GM12878 (cell line): ENCODE measurements around the gene MRNIP. TPM values are rescaled to one million over a fixed set of nuclear protein-coding genes. Genes with fewer than 3 reads are reported as not detected.

Experiments used
- ATAC-seq: fragments of 200-7000 bp; cut with Tn5 transposase; 3 replicates; pipeline ENCODE4 v1.9.1; 2020; ENCODE audit warnings: mild to moderate bottlenecking, moderate library complexity
- BruUV-seq: library from RNA; stranded (reverse); fragments of 400-500 nt; replicated peaks from 2 replicates; lab custom pipeline; 2021; lab: Mats Ljungman, UMichigan
- CTCF ChIA-PET: fragments of 300-600 bp; sonication (Branson Sonifier 250); formaldehyde crosslinking; extraction: SDS; loops from one replicate; lab custom pipeline; 2021; ENCODE audit warnings: inconsistent platforms; lab: Yijun Ruan, JAX
- POLR2A ChIA-PET: fragments of 350-600 bp; formaldehyde crosslinking; extraction: SDS; loops from one replicate; lab custom pipeline; 2021; ENCODE audit warnings: inconsistent platforms; lab: Charles Lee
- RAD21 ChIA-PET: fragments of 300-600 bp; sonication (Branson Sonifier 250); formaldehyde crosslinking; loops from one replicate; lab custom pipeline; 2023; ENCODE audit warnings: antibody characterized with exemption; ENCODE audit not compliant: unreplicated experiment; lab: Charles Lee
- SMC1A ChIA-PET: fragments of 300-600 bp; sonication (Branson Sonifier 250); formaldehyde crosslinking; loops from one replicate; lab custom pipeline; 2023; ENCODE audit not compliant: unreplicated experiment, uncharacterized antibody; lab: Charles Lee
- DNase-seq: peaks from one replicate; pipeline ENCODE4 v3.0.0-alpha.2; 2011; ENCODE audit warnings: low read depth, low spot score
- FAIRE-seq: peaks from 3 replicates; lab custom pipeline; 2011; peaks lifted over from hg19 to GRCh38; lab: Jason Lieb, UNC
- H2AFZ ChIP-seq: 2 replicates; pipeline ENCODE4 v1.6.0; 2011; ENCODE audit warnings: low read depth, low read length, control low read depth; ENCODE audit not compliant: control insufficient read depth
- H3K27ac ChIP-seq: 2 replicates; pipeline ENCODE4 v1.5.1; 2011; ENCODE audit warnings: control low read depth; ENCODE audit not compliant: control insufficient read depth, insufficient read depth
- H3K27me3 ChIP-seq, 2 experiments: replicated peaks in 1 of 2; 2 replicates each; pipeline versions ENCODE4 v1.6.0 to v1.6.1; 2011; ENCODE audit warnings: low read length in 1 of 2; ENCODE audit not compliant: control insufficient read depth in 2 of 2, insufficient read depth in 2 of 2
- H3K36me3 ChIP-seq, 2 experiments: 2 replicates each; pipeline ENCODE4 v1.5.1; 2011; ENCODE audit warnings: low read length in 1 of 2; ENCODE audit not compliant: control insufficient read depth in 2 of 2, insufficient read depth in 2 of 2
- H3K4me1 ChIP-seq: 2 replicates; pipeline ENCODE4 v1.6.1; 2011; ENCODE audit warnings: mild to moderate bottlenecking, low read length, moderate library complexity, mixed read lengths; ENCODE audit not compliant: control insufficient read depth, insufficient read depth
- H3K4me2 ChIP-seq: 2 replicates; pipeline ENCODE4 v1.6.0; 2011; ENCODE audit warnings: control low read depth; ENCODE audit not compliant: control insufficient read depth, insufficient read depth
- H3K4me3 ChIP-seq: fragments of 200-600 bp; sonication (generic); 2 replicates; pipeline ENCODE4 v1.5.1; 2016
- H3K79me2 ChIP-seq: 2 replicates; pipeline ENCODE4 v1.6.0; 2011; ENCODE audit warnings: low read length; ENCODE audit not compliant: control insufficient read depth, insufficient read depth
- H3K9ac ChIP-seq: 2 replicates; pipeline ENCODE4 v1.8.0; 2011; ENCODE audit warnings: low read length, control low read depth, mixed read lengths; ENCODE audit not compliant: control insufficient read depth, insufficient read depth
- H3K9me3 ChIP-seq: replicated peaks from 3 replicates; pipeline ENCODE4 v1.5.1; 2011; ENCODE audit warnings: mild to moderate bottlenecking, low read length; ENCODE audit not compliant: control insufficient read depth, insufficient read depth
- H4K20me1 ChIP-seq: 2 replicates; pipeline ENCODE4 v1.6.0; 2011; ENCODE audit not compliant: control insufficient read depth, insufficient read depth
- ASH2L ChIP-seq: fragments of 300-600, 200-600 bp; sonication (generic); IDR thresholded peaks from 2 replicates; pipeline ENCODE4 v1.6.1; 2017; ENCODE audit warnings: low read depth, mild to moderate bottlenecking, borderline replicate concordance
- BRCA1 ChIP-seq: IDR thresholded peaks from 2 replicates; pipeline ENCODE4 v1.6.1; 2011; ENCODE audit warnings: low read depth, low read length, improper control_type of control experiment
- CHD4 ChIP-seq: fragments of 200-600 bp; sonication (generic); IDR thresholded peaks from 2 replicates; pipeline ENCODE4 v1.6.1; 2016; ENCODE audit warnings: mild to moderate bottlenecking
- DPF2 ChIP-seq: fragments of 450-650 bp; IDR thresholded peaks from 2 replicates; pipeline ENCODE4 v1.6.1; 2017; ENCODE audit warnings: mild to moderate bottlenecking
- EGR1 ChIP-seq, 2 experiments: IDR thresholded peaks; 1 replicate in 1 of 2; 2 replicates in 1 of 2; pipeline ENCODE4 v1.6.1; 2011 to 2012; ENCODE audit warnings: low read depth in 2 of 2, low read length in 2 of 2, borderline replicate concordance in 1 of 2, mild to moderate bottlenecking in 1 of 2, moderate library complexity in 1 of 2
- MEF2A ChIP-seq: IDR thresholded peaks from 2 replicates; pipeline ENCODE4 v1.6.1; 2011; ENCODE audit warnings: low read depth, mild to moderate bottlenecking, low read length, moderate library complexity; ENCODE audit not compliant: insufficient read depth
- MXI1 ChIP-seq: fragments of 150-350 bp; IDR thresholded peaks from 2 replicates; pipeline ENCODE4 v1.6.1; 2011; ENCODE audit warnings: low read depth, mild to moderate bottlenecking, inconsistent platforms, low read length, improper control_type of control experiment
- MYC ChIP-seq: IDR thresholded peaks from 2 replicates; pipeline ENCODE4 v1.6.1; 2011; ENCODE audit warnings: mild to moderate bottlenecking, low read length, moderate library complexity, inconsistent platforms; ENCODE audit not compliant: insufficient read depth, insufficient replicate concordance, insufficient read length, severe bottlenecking
- NRF1 ChIP-seq: conservative IDR thresholded peaks from 2 replicates; pipeline ENCODE4 v1.6.1; 2011; ENCODE audit warnings: mild to moderate bottlenecking, low read depth, low read length, improper control_type of control experiment
- SMARCA5 ChIP-seq: fragments of 450-650 bp; IDR thresholded peaks from 2 replicates; pipeline ENCODE4 v1.6.1; 2017; ENCODE audit warnings: mild to moderate bottlenecking
- SMC3 ChIP-seq: IDR thresholded peaks from 2 replicates; pipeline ENCODE4 v1.6.1; 2011; ENCODE audit warnings: low read length, improper control_type of control experiment, borderline replicate concordance
- WGBS: methylation state at CpG from one replicate; pipeline ENCODE4 v1.1.6; 2016; ENCODE audit warnings: low lambda C conversion rate; ENCODE audit not compliant: insufficient replicate concordance, insufficient coverage; ENCODE audit errors: missing lambda C conversion rate; 5-methylcytosine and 5-hydroxymethylcytosine counted together
- in situ Hi-C: fragments of 300-500 bp; cut with MboI; formaldehyde crosslinking; loops from 9 replicates; pipeline ENCODE4 v1.14.3; 2018; ENCODE audit warnings: mixed read lengths
- intact Hi-C: fragments of 100-400 bp; cut with micrococcal nuclease; formaldehyde crosslinking; loops from one replicate; pipeline ENCODE4 v1.14.2; 2022; ENCODE audit not compliant: unreplicated experiment
- polyA plus RNA-seq, 11 experiments: library from polyadenylated mRNA; depleted of rRNA in 4 of 11; unstranded in 6 of 11; stranded (reverse) in 5 of 11; fragments of >200 nt; fragmentation: Nextera tagmentation in 4 of 11; fragmentation: Illumina TruSeq in 1 of 11; extraction: Ambion mirVana in 4 of 11; extraction: Trizol in 1 of 11; gene quantifications; 1 replicate in 1 of 11; 2 replicates in 10 of 11; pipeline versions ENCODE4 v1.2.1 to v1.2.3, GENCODE V29; 2011 to 2016; ENCODE audit warnings: inconsistent platforms in 2 of 11, missing spikeins in 2 of 11, low read depth in 1 of 11
- total RNA-seq, 4 experiments: library from RNA; depleted of rRNA in 3 of 4; stranded (reverse); fragments of >200 nt in 3 of 4; fragmentation: Illumina TruSeq in 1 of 4; extraction: Trizol in 1 of 4; gene quantifications; 2 replicates each; pipeline versions ENCODE4 v1.2.1 to v1.2.3, GENCODE V29; 2013 to 2021
- TF ChIP-seq, protein P1 (sequence below): fragments of 450-650 bp; IDR thresholded peaks from 2 replicates; pipeline ENCODE4 v1.6.1; 2017; ENCODE audit warnings: mild to moderate bottlenecking, moderate library complexity

The MRNIP gene
- total and polyA plus RNA-seq, 10 of the 15 experiments (the other 5 are each of a cell fraction or from before 2014, with no cell fraction given), result 2.4 to 30.4 (median 13.1) TPM

DNA sequence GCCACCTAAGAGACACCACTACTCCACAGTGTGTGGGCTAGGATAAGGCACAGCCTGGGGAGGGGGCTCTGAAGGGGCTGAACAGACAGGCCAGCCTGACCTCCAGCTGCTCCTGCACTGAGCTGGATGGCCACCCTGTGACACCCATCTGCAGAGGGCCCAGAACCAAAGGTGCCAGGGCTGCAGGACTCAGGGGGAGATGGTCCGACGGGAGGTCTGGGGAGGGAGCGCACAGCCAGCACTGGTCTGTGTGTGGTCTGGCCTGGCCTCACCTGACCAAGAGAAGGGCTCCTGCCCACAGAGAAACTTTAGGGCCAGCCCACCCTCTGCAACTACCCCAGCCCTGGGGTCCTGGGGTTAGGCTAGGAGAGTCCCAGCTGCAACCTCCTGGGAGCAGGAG, 64.0 kb downstream of the MRNIP start:
- H3K36me3 ChIP-seq, result peaks cover 0 to 10% of the 10 kb centered on the region in 2 experiments; a peak in 2 of 4 replicates
- no peak for DNase-seq
- ChIA-PET SMC1A (interaction anchor here (0.9 to 1.2 kb wide), 3 partner anchors 9 to 133 kb away, joined by 3 read pairs; no protein-coding TSS in a partner anchor), RAD21 (interaction anchor here (1.3 to 1.5 kb wide), 2 partner anchors 31 to 115 kb away, joined by 5 to 7 read pairs; no protein-coding TSS in a partner anchor), POLR2A (no interaction called here), CTCF (interaction anchor here (0.7 to 2.9 kb wide), 3 partner anchors 13 to 32 kb away, joined by 3 to 14 read pairs (median 3); no protein-coding TSS in a partner anchor)
- no TSS peak for BruUV-seq
- in situ Hi-C loops (loop anchor here (25.0 kb wide), 1 partner anchor 293 kb away; no protein-coding TSS in a partner anchor), intact Hi-C loops (no loop called here)
- H3K27ac ChIP-seq, result no peak overlapping the region
- H3K4me2 ChIP-seq, result peak overlapping the region; percentile 96
- H3K9ac ChIP-seq, result no peak overlapping the region
- H4K20me1 ChIP-seq, result no peaks in the 10 kb centered on the region
- H3K79me2 ChIP-seq, result no peaks in the 10 kb centered on the region
- no peak for FAIRE-seq
- TF ChIP-seq CHD4, result no peak
- TF ChIP-seq DPF2, result no peak
- TF ChIP-seq NRF1, result no peak
- TF ChIP-seq EGR1 (IDR thresholded peaks at IDR 0.05; ENCODE audit: borderline replicate concordance in 1 of 2, low read depth in 2 of 2, low read length in 2 of 2), result no peak
- no peak for TF ChIP-seq BRCA1
- no peak for TF ChIP-seq MEF2A
- no peak for TF ChIP-seq SMARCA5
- TF ChIP-seq SMC3, result no peak
- TF ChIP-seq, protein P1, sequence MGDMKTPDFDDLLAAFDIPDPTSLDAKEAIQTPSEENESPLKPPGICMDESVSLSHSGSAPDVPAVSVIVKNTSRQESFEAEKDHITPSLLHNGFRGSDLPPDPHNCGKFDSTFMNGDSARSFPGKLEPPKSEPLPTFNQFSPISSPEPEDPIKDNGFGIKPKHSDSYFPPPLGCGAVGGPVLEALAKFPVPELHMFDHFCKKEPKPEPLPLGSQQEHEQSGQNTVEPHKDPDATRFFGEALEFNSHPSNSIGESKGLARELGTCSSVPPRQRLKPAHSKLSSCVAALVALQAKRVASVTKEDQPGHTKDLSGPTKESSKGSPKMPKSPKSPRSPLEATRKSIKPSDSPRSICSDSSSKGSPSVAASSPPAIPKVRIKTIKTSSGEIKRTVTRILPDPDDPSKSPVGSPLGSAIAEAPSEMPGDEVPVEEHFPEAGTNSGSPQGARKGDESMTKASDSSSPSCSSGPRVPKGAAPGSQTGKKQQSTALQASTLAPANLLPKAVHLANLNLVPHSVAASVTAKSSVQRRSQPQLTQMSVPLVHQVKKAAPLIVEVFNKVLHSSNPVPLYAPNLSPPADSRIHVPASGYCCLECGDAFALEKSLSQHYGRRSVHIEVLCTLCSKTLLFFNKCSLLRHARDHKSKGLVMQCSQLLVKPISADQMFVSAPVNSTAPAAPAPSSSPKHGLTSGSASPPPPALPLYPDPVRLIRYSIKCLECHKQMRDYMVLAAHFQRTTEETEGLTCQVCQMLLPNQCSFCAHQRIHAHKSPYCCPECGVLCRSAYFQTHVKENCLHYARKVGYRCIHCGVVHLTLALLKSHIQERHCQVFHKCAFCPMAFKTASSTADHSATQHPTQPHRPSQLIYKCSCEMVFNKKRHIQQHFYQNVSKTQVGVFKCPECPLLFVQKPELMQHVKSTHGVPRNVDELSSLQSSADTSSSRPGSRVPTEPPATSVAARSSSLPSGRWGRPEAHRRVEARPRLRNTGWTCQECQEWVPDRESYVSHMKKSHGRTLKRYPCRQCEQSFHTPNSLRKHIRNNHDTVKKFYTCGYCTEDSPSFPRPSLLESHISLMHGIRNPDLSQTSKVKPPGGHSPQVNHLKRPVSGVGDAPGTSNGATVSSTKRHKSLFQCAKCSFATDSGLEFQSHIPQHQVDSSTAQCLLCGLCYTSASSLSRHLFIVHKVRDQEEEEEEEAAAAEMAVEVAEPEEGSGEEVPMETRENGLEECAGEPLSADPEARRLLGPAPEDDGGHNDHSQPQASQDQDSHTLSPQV, result no peak
- no peak for TF ChIP-seq ASH2L
- no peak for TF ChIP-seq MXI1
- TF ChIP-seq MYC, result no peak
- H3K4me3 ChIP-seq, result no peak overlapping the region
- peaks cover 23% of the 10 kb centered on the region for H3K4me1 ChIP-seq
- no peaks in the 10 kb centered on the region for H3K9me3 ChIP-seq
- H2AFZ ChIP-seq, result no peak overlapping the region
- no peak for ATAC-seq
- 92% methylated on average over 2 of the region's 3 CpGs for WGBS
- no peaks in the 10 kb centered on the region for H3K27me3 ChIP-seq
